ENCODE measurements around the gene KCNK10. TPM values are rescaled to one million over a fixed set of nuclear protein-coding genes. Genes with fewer than 3 reads are reported as not detected.

Gene KCNK10
- total and polyA plus RNA-seq, 10 of the 15 experiments (the other 5 are each of a cell fraction or from before 2014, with no cell fraction given), result 0.01 to 0.06 (median 0.02) TPM; not detected in 7

- TF ChIP-seq DPF2 (IDR thresholded peaks at IDR 0.05) (no peak), BHLHE40 (IDR thresholded peaks at IDR 0.05; ENCODE audit: borderline replicate concordance in 1 of 2, low read depth in 2 of 2, low read length in 1 of 2) (no peak), RAD21 (IDR thresholded peaks at IDR 0.05; ENCODE audit: insufficient read depth, low read depth, low read length) (no peak), IRF4 (IDR thresholded peaks at IDR 0.05; ENCODE audit: low read depth, low read length) (no peak), SP1 (IDR thresholded peaks at IDR 0.05; ENCODE audit: low read depth, low read length) (no peak), NBN (IDR thresholded peaks at IDR 0.05) (no peak), EP300 (IDR thresholded peaks at IDR 0.05; ENCODE audit: borderline replicate concordance in 1 of 2, control insufficient read depth in 1 of 2, low read depth in 2 of 2, low read length in 2 of 2) (no peak), ZNF217 (IDR thresholded peaks at IDR 0.05) (no peak), HDAC2 (IDR thresholded peaks at IDR 0.05) (no peak), RFX5 (IDR thresholded peaks at IDR 0.05; ENCODE audit: low read depth, low read length) (no peak)
These were observed 17.3 kb upstream of the KCNK10 start (continued) for GRCh38 chr14:88340357-88340756.

GRCh38 chr14:88333036-88333435 lies 10.0 kb upstream of the KCNK10 start:
- TF ChIP-seq E2F4 (IDR thresholded peaks at IDR 0.05; ENCODE audit: low read depth, low read length) (no peak), SREBF2 (IDR thresholded peaks at IDR 0.05; ENCODE audit: low read length) (no peak), SMC3 (IDR thresholded peaks at IDR 0.05; ENCODE audit: borderline replicate concordance, low read length) (no peak), POU2F2 (IDR thresholded peaks at IDR 0.05; ENCODE audit: borderline replicate concordance, low read depth, low read length) (no peak), RBBP5 (conservative IDR thresholded peaks at IDR 0.05) (no peak), HDAC6 (IDR thresholded peaks at IDR 0.05; ENCODE audit: unreplicated experiment) (no peak), SREBF1 (IDR thresholded peaks at IDR 0.05; ENCODE audit: low read length) (no peak)
- Histone ChIP-seq H3K27me3 (replicated peaks in 1 of 2; ENCODE audit: control insufficient read depth in 2 of 2, insufficient read depth in 2 of 2, low read length in 1 of 2) (peaks cover 0 to 5% of the 10 kb centered on the region in 2 experiments; a peak in 1 of 4 replicates), H3K4me2 (ENCODE audit: control insufficient read depth, insufficient read depth) (no peak overlapping the region), H2AFZ (ENCODE audit: control insufficient read depth, low read depth, low read length) (no peak overlapping the region), H3K27ac (ENCODE audit: control insufficient read depth, insufficient read depth) (no peak overlapping the region), H3K79me2 (ENCODE audit: control insufficient read depth, insufficient read depth, low read length) (no peaks in the 10 kb centered on the region), H3K36me3 (ENCODE audit: control insufficient read depth in 2 of 2, insufficient read depth in 2 of 2, low read length in 1 of 2) (no peaks in the 10 kb centered on the region), H3K9me3 (replicated peaks; ENCODE audit: control insufficient read depth, insufficient read depth, low read length) (no peaks in the 10 kb centered on the region), H3K9ac (ENCODE audit: control insufficient read depth, insufficient read depth, low read length) (no peak overlapping the region), H3K4me1 (ENCODE audit: control insufficient read depth, insufficient read depth, low read length) (no peaks in the 10 kb centered on the region), H4K20me1 (ENCODE audit: control insufficient read depth, insufficient read depth) (no peaks in the 10 kb centered on the region), H3K4me3 (no peak overlapping the region)
- ChIA-PET POLR2A (interaction anchor here (0.6 kb wide), 1 partner anchor 16 kb away, joined by 4 read pairs; no protein-coding TSS in a partner anchor), RAD21 (ENCODE audit: unreplicated experiment) (no interaction called here), SMC1A (ENCODE audit: uncharacterized antibody, unreplicated experiment) (no interaction called here), CTCF (no interaction called here)
- ATAC-seq, result no peak
- intact Hi-C loops (cut with micrococcal nuclease; ENCODE audit: unreplicated experiment), result no loop called here
- no peak for FAIRE-seq
- in situ Hi-C loops (cut with MboI), result no loop called here
- 45% methylated on average over 1 of the region's 1 CpG for WGBS (ENCODE audit: insufficient coverage, insufficient replicate concordance, low lambda C conversion rate, missing lambda C conversion rate)
- BruUV-seq (replicated peaks), result no TSS peak
- DNase-seq (ENCODE audit: low read depth, low spot score), result no peak
